GM19043 (cell line): ENCODE results near the gene CAST.
"Not testable (repeated sequence)": the region's sequence is repeated elsewhere in the genome, so short reads cannot be mapped to it uniquely, and the experiment has no call there.

Experiments
- ATAC-seq: cut with Tn5 transposase; IDR thresholded peaks from one replicate; pipeline ENCODE4 v1.9.1; 2021; ENCODE audit warnings: low read depth; ENCODE audit not compliant: unreplicated experiment

The CAST gene

GRCh38 chr5:96661855-96662724 is at the start of gene CAST:
Gene CAST, plus strand, starts transcription at chr5:96662376. Its CDS starts 47 bp downstream, at chr5:96662423.
- ATAC-seq, result peak; percentile 49

GRCh38 chr5:96614110-96614691 is 48.0 kb upstream of the CAST start:
- no peak for ATAC-seq

- ATAC-seq, result no peak
Measured at GRCh38 chr5:96615223-96615622, 47.0 kb upstream of the CAST start.

GRCh38 chr5:96616801-96617200 is 45.4 kb upstream of the CAST start:
- no peak for ATAC-seq

GRCh38 chr5:96618311-96619016 is 43.7 kb upstream of the CAST start:
- not testable (repeated sequence) for ATAC-seq

GRCh38 chr5:96619946-96620345 is 42.2 kb upstream of the CAST start:
- ATAC-seq, result no peak

GRCh38 chr5:96624596-96624995 is 37.6 kb upstream of the CAST start:
- ATAC-seq, result no peak

- ATAC-seq, result no peak
Measured at GRCh38 chr5:96625365-96625764, 36.8 kb upstream of the CAST start.

GRCh38 chr5:96626956-96627355 is 35.2 kb upstream of the CAST start:
- no peak for ATAC-seq

- ATAC-seq, result no peak
Measured at GRCh38 chr5:96627792-96628398, 34.3 kb upstream of the CAST start.

- ATAC-seq, result no peak
Measured at GRCh38 chr5:96628406-96628805, 33.8 kb upstream of the CAST start.

GRCh38 chr5:96629774-96630173 is 32.4 kb upstream of the CAST start:
- no peak for ATAC-seq

GRCh38 chr5:96633820-96634219 is 28.4 kb upstream of the CAST start:
- ATAC-seq, result no peak

GRCh38 chr5:96634881-96635280 is 27.3 kb upstream of the CAST start:
- no peak for ATAC-seq

GRCh38 chr5:96636046-96636445 is 26.1 kb upstream of the CAST start:
- ATAC-seq, result no peak

- no peak for ATAC-seq
Measured at GRCh38 chr5:96636594-96636993, 25.6 kb upstream of the CAST start.

- ATAC-seq, result no peak
Measured at GRCh38 chr5:96637196-96637595, 25.0 kb upstream of the CAST start.

GRCh38 chr5:96638561-96638960 is 23.6 kb upstream of the CAST start:
- ATAC-seq, result no peak

- no peak for ATAC-seq
Measured at GRCh38 chr5:96640696-96641095, 21.5 kb upstream of the CAST start.

GRCh38 chr5:96641368-96642280 is 20.6 kb upstream of the CAST start:
- no peak for ATAC-seq
